ENCODE data around the gene HEATR3. TPM values are rescaled to one million over a fixed set of nuclear protein-coding genes. Genes with fewer than 3 reads are reported as not detected.

HEATR3 gene, protein sequence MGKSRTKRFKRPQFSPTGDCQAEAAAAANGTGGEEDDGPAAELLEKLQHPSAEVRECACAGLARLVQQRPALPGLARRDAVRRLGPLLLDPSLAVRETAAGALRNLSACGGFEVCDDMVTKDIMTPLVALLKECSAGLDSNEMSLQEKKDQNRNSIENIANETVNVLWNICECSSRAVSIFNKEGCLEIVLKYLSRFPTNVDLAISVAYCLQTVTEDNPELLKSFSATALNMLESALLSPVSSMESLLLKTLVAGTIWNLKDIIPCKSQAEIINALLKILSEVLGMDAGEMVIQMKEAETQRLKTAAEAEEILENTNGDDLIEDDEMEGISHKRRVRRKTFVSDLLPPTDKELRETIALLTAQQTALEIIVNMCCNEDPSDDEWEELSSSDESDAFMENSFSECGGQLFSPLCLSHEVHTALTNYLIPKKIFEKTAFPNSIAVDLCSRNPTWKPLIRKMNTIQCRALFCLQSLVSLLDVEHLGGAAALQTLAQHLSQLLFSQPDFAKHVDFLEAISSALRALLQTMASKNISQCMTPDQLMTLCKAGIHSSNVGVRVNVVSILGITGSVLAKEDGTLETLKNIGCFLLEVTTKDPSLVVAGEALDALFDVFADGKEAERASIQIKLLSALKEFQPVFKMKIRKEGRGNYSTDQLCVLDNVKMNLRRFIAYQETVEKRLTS
- total RNA-seq (10 to 100 TPM; 17.0 to 28.4 (median 24.6) TPM), total RNA-seq (11.1 to 62.4 (median 25.9) reads per million in 29 experiments)
- total RNA-seq (2013) = 18.5 TPM

DNA sequence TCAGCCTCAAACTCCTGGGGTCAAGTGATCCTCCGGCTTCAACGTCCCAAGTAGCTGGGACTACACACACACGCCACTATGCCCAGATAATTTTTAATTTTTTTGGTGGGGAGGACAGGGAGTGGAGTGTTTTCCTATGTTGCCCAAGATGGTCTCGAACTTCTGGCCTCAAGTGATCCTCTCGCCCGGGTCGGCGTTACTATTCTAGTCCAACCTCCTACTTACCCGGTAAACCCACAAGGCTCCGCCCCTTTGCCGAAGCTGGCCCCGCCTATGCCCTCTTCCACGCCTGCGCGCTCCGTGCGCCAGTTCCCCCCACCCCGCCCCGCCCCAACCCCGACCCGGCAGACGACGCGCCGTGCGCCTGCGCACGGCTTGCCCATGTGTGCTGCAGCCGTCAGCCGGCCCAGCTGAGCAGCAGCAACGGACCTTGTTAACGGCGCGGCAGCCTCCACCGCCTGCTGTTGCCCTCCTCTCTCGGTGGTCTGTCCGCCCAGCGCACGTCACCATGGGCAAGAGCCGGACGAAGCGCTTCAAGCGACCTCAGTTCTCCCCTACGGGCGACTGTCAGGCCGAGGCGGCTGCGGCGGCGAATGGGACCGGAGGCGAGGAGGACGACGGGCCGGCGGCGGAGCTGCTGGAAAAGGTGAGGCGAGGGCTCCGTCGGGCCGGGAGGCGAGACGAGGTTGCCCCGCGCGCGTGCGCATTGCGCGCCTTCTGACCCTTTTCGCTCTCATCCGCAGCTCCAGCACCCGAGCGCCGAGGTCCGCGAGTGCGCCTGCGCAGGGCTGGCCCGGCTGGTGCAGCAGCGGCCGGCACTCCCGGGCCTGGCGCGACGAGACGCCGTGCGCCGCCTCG, at the start of gene HEATR3:
HEATR3 (plus strand) TSS at position 347 of the 858 bp plus-strand sequence; CDS start at position 509, 162 bp downstream.
- Mint-ChIP-seq H3K27ac (peak within 1 kb of the TSS; percentile 88 to 92), H3K4me3 (peak within 1 kb of the TSS; percentile 86 to 93 (median 87))

DNA sequence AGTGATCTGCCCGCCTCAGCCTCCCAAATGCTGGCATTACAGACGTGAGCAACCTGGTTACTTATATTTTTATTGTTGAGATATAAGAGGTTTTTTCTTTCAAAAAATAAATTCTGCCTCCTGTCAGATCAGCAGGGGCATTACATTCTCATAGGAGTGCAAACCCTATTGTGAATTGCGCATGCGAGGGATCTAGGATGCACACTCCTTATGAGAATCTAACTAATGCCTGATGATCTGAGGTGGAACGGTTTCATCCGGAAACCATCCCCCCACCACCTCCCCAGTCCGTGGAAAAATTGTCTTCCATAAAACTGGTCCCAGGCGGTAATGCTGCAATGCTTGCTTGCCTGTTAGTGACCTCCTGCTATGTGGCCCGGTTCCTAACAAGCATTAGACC, 48.2 kb upstream of the HEATR3 start:
- 90% methylated on average over 6 of the region's 9 CpGs for WGBS (ENCODE audit: insufficient coverage)
- Mint-ChIP-seq H3K9me3 (no peaks in the 10 kb centered on the region), H3K36me3 (no peaks in the 10 kb centered on the region), H3K4me3 (no peak overlapping the region), H3K4me1 (no peaks in the 10 kb centered on the region), H3K27ac (no peak overlapping the region), H3K27me3 (no peaks in the 10 kb centered on the region)
- ATAC-seq (replicated peaks in 1 of 4) (no peak), DNase-seq (no peak)
- Histone ChIP-seq H3K4me1 (ENCODE audit: control insufficient read depth in 1 of 2, extremely low read depth in 1 of 2, insufficient read depth in 2 of 2, low read length in 2 of 2) (no peaks in the 10 kb centered on the region), H3K9me3 (no peaks in the 10 kb centered on the region), H3K4me3 (ENCODE audit: control insufficient read depth in 1 of 2, extremely low read depth in 1 of 2, low read length in 1 of 2) (no peak overlapping the region), H3K27ac (ENCODE audit: low read length) (no peak overlapping the region), H3K27me3 (replicated peaks in 1 of 2; ENCODE audit: control insufficient read depth in 2 of 2, extremely low read depth in 1 of 2, insufficient read depth in 2 of 2, low read length in 1 of 2) (peaks cover 0 to 3% of the 10 kb centered on the region in 2 experiments), H3K36me3 (ENCODE audit: control insufficient read depth in 2 of 2, extremely low read depth in 1 of 2, insufficient read depth in 1 of 2, low read length in 1 of 2) (no peaks in the 10 kb centered on the region)
- ChIA-PET POLR2A (no interaction called here), CTCF (no interaction called here)

More for the DNA sequence above, at the start of gene HEATR3:
- CTCF ChIA-PET = interaction anchor here (0.6 to 4.6 kb wide), 8 partner anchors 11 to 741 kb away, joined by 3 to 54 read pairs (median 10); partner anchors contain the start of gene CNEP1R1 (in 2 of the 2)
- H3K36me3 Mint-ChIP-seq = peaks cover 11% of the 10 kb centered on the region
- DNase-seq (peak; percentile 80 to 98 (median 91)), ATAC-seq (replicated peaks in 1 of 4) (peak; percentile 84 to 87 (median 86))
- H3K4me1 ChIP-seq (ENCODE audit: control insufficient read depth in 1 of 2, extremely low read depth in 1 of 2, insufficient read depth in 2 of 2, low read length in 2 of 2) = peaks cover 13 to 24% of the 10 kb centered on the region in 2 experiments
- peaks cover 0 to 15% of the 10 kb centered on the region in 2 donors for H3K36me3 ChIP-seq (ENCODE audit: control insufficient read depth in 2 of 2, extremely low read depth in 1 of 2, insufficient read depth in 1 of 2, low read length in 1 of 2)
- H3K9me3 Mint-ChIP-seq = no peaks in the 10 kb centered on the region
- H3K9me3 ChIP-seq = no peaks in the 10 kb centered on the region
- no peaks in the 10 kb centered on the region for H3K27me3 Mint-ChIP-seq
- WGBS (ENCODE audit: insufficient coverage) = under 1% methylated on average over 70 of the region's 91 CpGs
- POLR2A ChIA-PET = interaction anchor here (0.6 to 0.8 kb wide), 2 partner anchors 35 to 39 kb away, joined by 3 to 8 read pairs; no protein-coding TSS in a partner anchor
- peaks cover 39 to 44% (median 41%) of the 10 kb centered on the region in 3 donors for H3K4me1 Mint-ChIP-seq
- peak within 1 kb of the TSS; percentile 56 for H3K27ac ChIP-seq (ENCODE audit: low read length)
- H3K4me3 ChIP-seq (ENCODE audit: control insufficient read depth in 1 of 2, extremely low read depth in 1 of 2, low read length in 1 of 2) = peak within 1 kb of the TSS; percentile 80 to 84
- no peaks in the 10 kb centered on the region for H3K27me3 ChIP-seq (replicated peaks in 1 of 2; ENCODE audit: control insufficient read depth in 2 of 2, extremely low read depth in 1 of 2, insufficient read depth in 2 of 2, low read length in 1 of 2)

DNA sequence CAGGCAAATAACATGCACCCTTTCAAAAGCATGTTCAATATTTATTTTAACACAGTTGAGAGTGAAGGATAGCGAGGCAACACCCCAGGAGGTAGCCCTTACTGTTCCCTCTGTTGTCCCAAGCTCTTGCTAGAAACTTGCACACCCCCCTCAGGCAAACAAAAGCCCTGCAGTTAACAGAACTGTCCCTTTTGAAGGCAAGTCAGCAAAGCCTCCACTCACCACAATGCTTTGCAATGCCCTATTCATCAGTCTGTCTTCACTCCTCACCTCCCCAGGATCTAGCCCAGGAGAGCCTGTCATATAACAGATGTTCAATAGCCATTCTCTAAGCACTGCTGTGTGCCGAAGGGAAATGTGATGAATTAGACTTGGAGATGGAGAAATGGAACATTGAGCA, 44.2 kb upstream of the HEATR3 start:
- Histone ChIP-seq H3K36me3 (ENCODE audit: control insufficient read depth in 2 of 2, extremely low read depth in 1 of 2, insufficient read depth in 1 of 2, low read length in 1 of 2) (no peaks in the 10 kb centered on the region), H3K4me3 (ENCODE audit: control insufficient read depth in 1 of 2, extremely low read depth in 1 of 2, low read length in 1 of 2) (no peak overlapping the region), H3K27me3 (replicated peaks in 1 of 2; ENCODE audit: control insufficient read depth in 2 of 2, extremely low read depth in 1 of 2, insufficient read depth in 2 of 2, low read length in 1 of 2) (peaks cover 0 to 3% of the 10 kb centered on the region in 2 experiments), H3K4me1 (ENCODE audit: control insufficient read depth in 1 of 2, extremely low read depth in 1 of 2, insufficient read depth in 2 of 2, low read length in 2 of 2) (peaks cover 8 to 13% of the 10 kb centered on the region in 2 experiments), H3K9me3 (no peaks in the 10 kb centered on the region), H3K27ac (ENCODE audit: low read length) (no peak overlapping the region)
- no peaks in the 10 kb centered on the region for H3K9me3 Mint-ChIP-seq
- CTCF ChIA-PET = interaction anchor here (0.5 to 1.2 kb wide), 3 partner anchors 61 to 189 kb away, joined by 3 read pairs; no protein-coding TSS in a partner anchor
- no peak overlapping the region for H3K27ac Mint-ChIP-seq
- POLR2A ChIA-PET = no interaction called here
- 75% methylated on average over 2 of the region's 2 CpGs for WGBS (ENCODE audit: insufficient coverage)
- DNase-seq (no peak), ATAC-seq (replicated peaks in 1 of 4) (no peak)
- no peak overlapping the region for H3K4me3 Mint-ChIP-seq
- H3K4me1 Mint-ChIP-seq = peaks cover 13 to 20% (median 18%) of the 10 kb centered on the region in 3 donors
- H3K36me3 Mint-ChIP-seq = no peaks in the 10 kb centered on the region
- H3K27me3 Mint-ChIP-seq = no peaks in the 10 kb centered on the region

DNA sequence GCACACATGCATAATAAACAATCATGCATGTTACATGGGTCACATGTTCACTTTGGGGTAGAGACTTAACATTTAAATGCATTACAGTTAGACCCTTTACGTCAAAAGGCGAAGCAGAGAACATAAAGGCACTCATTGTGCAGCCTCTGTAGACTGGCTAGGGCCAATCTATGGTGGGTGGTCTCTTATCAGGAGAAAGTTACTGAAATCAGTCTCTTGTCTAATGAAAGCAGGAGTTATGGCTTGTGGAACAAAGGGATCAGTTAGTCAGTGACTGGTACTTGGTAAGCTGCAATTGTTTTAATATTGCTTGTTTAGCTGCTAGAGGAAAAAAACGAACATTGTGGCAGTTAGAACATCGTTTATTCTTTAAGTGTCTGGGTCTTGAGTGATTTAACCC, 42.1 kb upstream of the HEATR3 start:
- Histone ChIP-seq H3K4me3 (ENCODE audit: control insufficient read depth in 1 of 2, extremely low read depth in 1 of 2, low read length in 1 of 2) (no peak overlapping the region), H3K27ac (ENCODE audit: low read length) (no peak overlapping the region), H3K36me3 (ENCODE audit: control insufficient read depth in 2 of 2, extremely low read depth in 1 of 2, insufficient read depth in 1 of 2, low read length in 1 of 2) (no peaks in the 10 kb centered on the region), H3K9me3 (no peaks in the 10 kb centered on the region), H3K4me1 (ENCODE audit: control insufficient read depth in 1 of 2, extremely low read depth in 1 of 2, insufficient read depth in 2 of 2, low read length in 2 of 2) (peaks cover 8 to 18% of the 10 kb centered on the region in 2 experiments), H3K27me3 (replicated peaks in 1 of 2; ENCODE audit: control insufficient read depth in 2 of 2, extremely low read depth in 1 of 2, insufficient read depth in 2 of 2, low read length in 1 of 2) (peaks cover 0 to 3% of the 10 kb centered on the region in 2 experiments)
- peaks cover 26 to 32% (median 26%) of the 10 kb centered on the region in 3 donors for H3K4me1 Mint-ChIP-seq
- no peaks in the 10 kb centered on the region for H3K36me3 Mint-ChIP-seq
- no peak for DNase-seq
- H3K9me3 Mint-ChIP-seq = no peaks in the 10 kb centered on the region
- H3K27me3 Mint-ChIP-seq = no peaks in the 10 kb centered on the region
- CTCF ChIA-PET = interaction anchor here (0.6 to 3.7 kb wide), 6 partner anchors 17 to 783 kb away, joined by 3 to 52 read pairs (median 18); partner anchors contain the start of gene HEATR3 (in 1 of the 2)
- WGBS (ENCODE audit: insufficient coverage) = 100% methylated on average over 2 of the region's 4 CpGs
- no peak overlapping the region for H3K4me3 Mint-ChIP-seq
- H3K27ac Mint-ChIP-seq = no peak overlapping the region
- POLR2A ChIA-PET = no interaction called here
- no peak for ATAC-seq (replicated peaks in 1 of 4)

DNA sequence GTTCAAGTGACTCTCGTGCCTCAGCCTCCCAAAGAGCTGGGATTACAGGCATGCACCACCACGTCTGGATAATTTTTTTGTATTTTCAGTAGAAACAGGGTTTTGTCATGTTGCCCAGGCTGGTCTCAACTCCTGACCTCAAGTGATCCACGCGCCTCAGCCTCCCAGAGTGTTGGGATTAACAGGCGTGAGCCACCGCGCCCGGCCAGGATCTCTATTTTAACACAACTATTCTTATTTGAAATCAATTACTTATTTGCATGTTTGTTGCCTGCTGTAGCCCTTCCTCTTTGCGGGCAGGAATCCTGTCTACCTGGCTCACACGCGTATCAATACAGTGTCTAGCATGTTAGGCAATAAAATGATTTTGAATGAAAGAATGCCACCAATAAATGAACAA, 41.6 kb upstream of the HEATR3 start:
- H3K9me3 ChIP-seq = no peaks in the 10 kb centered on the region
- CTCF ChIA-PET = interaction anchor here (0.6 to 3.7 kb wide), 21 partner anchors 8 to 782 kb away, joined by 3 to 52 read pairs (median 7); partner anchors contain the start of gene HEATR3 (in 1 of the 2)
- H3K9me3 Mint-ChIP-seq = no peaks in the 10 kb centered on the region

More for the DNA sequence above, 41.6 kb upstream of the HEATR3 start:
- DNase-seq (peak in 1 of 35 experiments; percentile 5), ATAC-seq (replicated peaks in 1 of 4) (no peak)
- H3K27ac Mint-ChIP-seq = peak overlapping the region; percentile 87 to 90
- WGBS (ENCODE audit: insufficient coverage) = 90% methylated on average over 2 of the region's 11 CpGs
- no peaks in the 10 kb centered on the region for H3K27me3 Mint-ChIP-seq
- peaks cover 0 to under 1% of the 10 kb centered on the region in 2 donors for H3K36me3 ChIP-seq (ENCODE audit: control insufficient read depth in 2 of 2, extremely low read depth in 1 of 2, insufficient read depth in 1 of 2, low read length in 1 of 2)
- peak overlapping the region in 1 of 2 donors; percentile 80 for H3K4me3 ChIP-seq (ENCODE audit: control insufficient read depth in 1 of 2, extremely low read depth in 1 of 2, low read length in 1 of 2)
- peak overlapping the region; percentile 92 to 94 (median 93) for H3K4me3 Mint-ChIP-seq
- peaks cover 26 to 34% (median 28%) of the 10 kb centered on the region in 3 donors for H3K4me1 Mint-ChIP-seq
- peaks cover 2% of the 10 kb centered on the region for H3K36me3 Mint-ChIP-seq
- H3K27ac ChIP-seq (ENCODE audit: low read length) = peak overlapping the region; percentile 56
- peaks cover 8 to 18% of the 10 kb centered on the region in 2 experiments for H3K4me1 ChIP-seq (ENCODE audit: control insufficient read depth in 1 of 2, extremely low read depth in 1 of 2, insufficient read depth in 2 of 2, low read length in 2 of 2)
- POLR2A ChIA-PET = interaction anchor here in 1 of 2 donors (2.1 kb wide), 1 partner anchor 717 kb away, joined by 6 read pairs; the partner anchor contains the start of gene CYLD
- H3K27me3 ChIP-seq (replicated peaks in 1 of 2; ENCODE audit: control insufficient read depth in 2 of 2, extremely low read depth in 1 of 2, insufficient read depth in 2 of 2, low read length in 1 of 2) = peaks cover 0 to 3% of the 10 kb centered on the region in 2 experiments

Measured in T-cell (primary cell).